Measurements from ENCODE around the gene MAGI2.

The MAGI2 gene

DNA sequence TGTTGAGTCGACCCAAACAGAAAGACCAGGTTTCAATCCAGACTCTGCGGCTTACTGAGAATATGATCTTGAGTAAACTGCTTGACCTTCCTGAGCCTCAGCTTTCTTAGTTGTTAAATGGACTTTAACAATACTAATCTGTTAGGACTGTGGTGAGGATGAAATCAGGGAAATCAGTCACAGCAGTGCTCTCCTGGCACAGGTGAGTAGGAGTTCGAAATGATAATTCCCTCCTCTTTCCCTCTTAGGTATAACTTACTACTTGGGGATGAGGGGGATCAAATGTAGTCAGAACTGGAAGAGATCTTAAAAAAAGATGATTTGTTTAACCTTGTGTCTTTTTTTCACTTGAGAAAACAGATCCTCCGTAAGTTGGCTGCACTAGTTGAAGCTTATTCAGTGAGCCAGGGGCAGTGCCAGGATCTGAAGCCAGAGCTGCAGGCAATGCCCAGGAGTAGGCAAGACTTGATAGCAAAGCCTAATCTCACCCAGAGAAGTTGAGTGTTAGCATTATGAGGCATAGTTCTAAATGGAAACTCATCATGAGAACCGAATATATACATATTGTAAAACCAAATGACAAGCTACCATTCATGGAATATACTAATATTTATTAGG, 1.8 kb upstream of the MAGI2 start:
- no peaks in the 10 kb centered on the region for H3K9me3 ChIP-seq
- peaks cover 4 to 38% of the 10 kb centered on the region in 2 experiments for H3K4me1 ChIP-seq (ENCODE audit: control insufficient read depth in 1 of 2, insufficient read depth in 1 of 2, low read depth in 1 of 2, low read length in 1 of 2)
- no peak overlapping the region for H3K27ac ChIP-seq
- no peaks in the 10 kb centered on the region for H3K36me3 ChIP-seq
- no peak overlapping the region for H3K4me3 ChIP-seq (ENCODE audit: low read depth in 1 of 2, low read length in 1 of 2)
- peaks cover 68% of the 10 kb centered on the region for H3K27me3 ChIP-seq
- TF ChIP-seq, protein P1, sequence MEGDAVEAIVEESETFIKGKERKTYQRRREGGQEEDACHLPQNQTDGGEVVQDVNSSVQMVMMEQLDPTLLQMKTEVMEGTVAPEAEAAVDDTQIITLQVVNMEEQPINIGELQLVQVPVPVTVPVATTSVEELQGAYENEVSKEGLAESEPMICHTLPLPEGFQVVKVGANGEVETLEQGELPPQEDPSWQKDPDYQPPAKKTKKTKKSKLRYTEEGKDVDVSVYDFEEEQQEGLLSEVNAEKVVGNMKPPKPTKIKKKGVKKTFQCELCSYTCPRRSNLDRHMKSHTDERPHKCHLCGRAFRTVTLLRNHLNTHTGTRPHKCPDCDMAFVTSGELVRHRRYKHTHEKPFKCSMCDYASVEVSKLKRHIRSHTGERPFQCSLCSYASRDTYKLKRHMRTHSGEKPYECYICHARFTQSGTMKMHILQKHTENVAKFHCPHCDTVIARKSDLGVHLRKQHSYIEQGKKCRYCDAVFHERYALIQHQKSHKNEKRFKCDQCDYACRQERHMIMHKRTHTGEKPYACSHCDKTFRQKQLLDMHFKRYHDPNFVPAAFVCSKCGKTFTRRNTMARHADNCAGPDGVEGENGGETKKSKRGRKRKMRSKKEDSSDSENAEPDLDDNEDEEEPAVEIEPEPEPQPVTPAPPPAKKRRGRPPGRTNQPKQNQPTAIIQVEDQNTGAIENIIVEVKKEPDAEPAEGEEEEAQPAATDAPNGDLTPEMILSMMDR (IDR thresholded peaks at IDR 0.05): no peak

DNA sequence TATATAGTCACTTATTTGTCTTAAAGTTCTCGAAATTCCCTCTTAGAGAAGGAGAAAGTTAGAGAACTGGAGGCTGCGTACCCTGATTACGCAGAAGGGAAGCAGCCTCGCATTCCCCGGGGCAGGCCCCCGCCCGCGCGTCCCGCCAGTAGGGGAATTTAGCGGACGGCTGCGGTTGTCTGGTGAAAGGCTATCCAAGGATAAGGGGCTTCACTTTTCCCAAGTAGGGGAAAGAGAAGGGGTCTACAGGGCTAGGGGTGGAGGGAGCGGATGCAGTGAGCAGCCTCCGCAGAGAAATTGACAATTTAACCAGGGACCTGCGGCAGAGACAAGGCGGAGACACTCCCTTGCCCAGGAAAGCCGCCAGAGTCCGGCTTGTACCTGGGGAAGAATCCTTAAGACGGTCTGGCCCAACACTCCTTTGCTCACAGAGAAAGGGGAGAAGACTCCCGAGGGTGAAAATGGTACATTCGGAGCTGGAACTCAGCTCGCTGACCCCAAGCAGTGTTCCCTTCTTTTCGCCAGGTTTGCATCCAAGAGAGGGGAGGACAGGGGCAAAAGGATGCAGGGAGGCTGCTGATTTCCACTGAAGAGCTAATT, 994 bp upstream of the MAGI2 start:
- TF ChIP-seq, protein P1 (IDR thresholded peaks at IDR 0.05): no peak

DNA sequence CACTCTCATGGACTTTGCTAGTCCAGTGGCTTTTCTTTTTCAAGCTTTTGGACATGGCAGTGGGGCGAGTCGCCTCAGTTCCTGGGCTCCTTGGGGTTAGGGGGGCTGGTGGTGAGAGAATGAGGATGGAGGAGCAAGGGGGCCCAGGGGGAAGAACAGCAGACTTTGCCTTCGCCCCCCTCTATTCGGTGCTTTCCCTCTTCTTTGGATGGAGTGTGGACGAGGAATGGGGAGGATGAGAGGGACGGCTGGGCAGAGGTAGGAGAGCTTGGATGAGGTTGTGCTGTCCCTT, 255 bp downstream of the MAGI2 start:
- peak overlapping the region in 1 of 2 experiments; percentile 42 for H3K4me3 ChIP-seq (ENCODE audit: low read depth in 1 of 2, low read length in 1 of 2)
- H3K36me3 ChIP-seq: no peaks in the 10 kb centered on the region
- TF ChIP-seq, protein P1 (IDR thresholded peaks at IDR 0.05): no peak
- H3K27ac ChIP-seq: no peak overlapping the region
- H3K9me3 ChIP-seq: no peaks in the 10 kb centered on the region
- peaks cover 4 to 27% of the 10 kb centered on the region in 2 experiments for H3K4me1 ChIP-seq (ENCODE audit: control insufficient read depth in 1 of 2, insufficient read depth in 1 of 2, low read depth in 1 of 2, low read length in 1 of 2)
- H3K27me3 ChIP-seq: peaks cover 73% of the 10 kb centered on the region

More for the DNA sequence above, 994 bp upstream of the MAGI2 start:
- Histone ChIP-seq H3K27me3 (peaks cover 73% of the 10 kb centered on the region), H3K4me3 (ENCODE audit: low read depth in 1 of 2, low read length in 1 of 2) (peak overlapping the region in 1 of 2 experiments; percentile 42), H3K27ac (no peak overlapping the region), H3K9me3 (no peaks in the 10 kb centered on the region), H3K4me1 (ENCODE audit: control insufficient read depth in 1 of 2, insufficient read depth in 1 of 2, low read depth in 1 of 2, low read length in 1 of 2) (peaks cover 4 to 29% of the 10 kb centered on the region in 2 experiments), H3K36me3 (no peaks in the 10 kb centered on the region)

DNA sequence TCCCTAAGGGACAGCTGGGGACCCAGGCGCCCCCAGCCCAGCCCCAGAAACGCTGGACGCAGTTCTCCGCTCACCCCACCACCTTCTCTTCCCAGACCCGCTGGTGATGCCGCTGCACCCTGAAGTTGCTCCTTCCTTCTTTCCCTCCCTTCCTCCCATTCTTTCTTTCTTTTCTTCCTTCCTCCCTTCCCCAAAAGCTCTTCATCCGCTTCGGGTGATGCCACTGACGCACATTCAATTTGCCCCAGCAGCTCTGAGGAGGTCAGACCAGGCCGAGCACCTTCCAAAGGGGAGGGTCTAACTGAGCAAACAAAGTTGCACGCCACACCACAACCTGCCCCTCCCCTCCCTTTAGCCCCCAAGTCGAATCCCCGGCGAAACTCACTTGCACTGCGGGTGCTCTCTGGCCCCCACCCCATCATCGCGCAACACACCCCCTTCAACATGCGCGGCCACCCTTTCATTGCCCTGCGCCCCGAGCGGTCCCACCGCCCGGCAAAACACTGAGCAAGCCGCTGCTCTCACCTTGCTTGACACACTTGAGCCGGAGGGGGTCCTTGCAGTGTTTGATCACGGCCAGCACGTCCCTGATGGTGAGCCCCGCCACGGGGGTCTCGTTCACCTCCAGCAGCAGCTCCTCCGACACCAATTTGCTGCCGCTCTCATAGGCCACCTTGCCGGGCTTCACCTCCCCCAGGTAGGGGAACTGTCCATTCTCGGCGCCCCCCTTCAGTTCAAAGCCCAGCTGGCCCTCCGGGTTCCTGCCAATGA, 787 bp downstream of the MAGI2 start:
- Histone ChIP-seq H3K4me3 (ENCODE audit: low read depth in 1 of 2, low read length in 1 of 2) (peak overlapping the region in 1 of 2 experiments; percentile 42), H3K9me3 (no peaks in the 10 kb centered on the region), H3K27me3 (peaks cover 73% of the 10 kb centered on the region), H3K36me3 (no peaks in the 10 kb centered on the region), H3K4me1 (ENCODE audit: control insufficient read depth in 1 of 2, insufficient read depth in 1 of 2, low read depth in 1 of 2, low read length in 1 of 2) (peaks cover 4 to 27% of the 10 kb centered on the region in 2 experiments), H3K27ac (no peak overlapping the region)
- TF ChIP-seq, protein P1 (IDR thresholded peaks at IDR 0.05): no peak

DNA sequence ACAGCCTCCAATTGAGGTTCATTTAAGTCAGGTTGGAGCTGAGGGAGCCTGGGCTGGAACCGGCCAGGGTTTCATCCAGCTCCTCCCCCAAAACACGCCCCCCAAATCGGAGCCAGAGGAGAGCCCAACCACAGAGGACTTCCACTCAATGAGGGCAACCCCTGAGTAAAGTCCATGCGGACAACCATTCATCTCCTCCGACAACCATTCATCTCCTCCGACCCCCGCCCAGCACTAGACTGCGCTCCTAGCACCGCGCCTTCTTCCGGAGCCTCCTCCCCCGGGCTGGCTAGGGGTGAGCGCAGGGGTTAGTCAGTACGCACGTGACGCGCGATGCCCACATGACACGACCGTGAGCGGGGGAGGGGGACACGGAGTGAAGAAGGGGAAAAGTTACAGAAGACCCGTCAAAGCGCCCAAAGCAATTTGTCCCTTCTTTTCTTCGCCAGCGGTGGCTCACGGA, 1.4 kb downstream of the MAGI2 start:
- peaks cover 73% of the 10 kb centered on the region for H3K27me3 ChIP-seq
- TF ChIP-seq, protein P1 (IDR thresholded peaks at IDR 0.05): no peak
- H3K4me3 ChIP-seq (ENCODE audit: low read depth in 1 of 2, low read length in 1 of 2): peak overlapping the region in 1 of 2 experiments; percentile 42
- no peak overlapping the region for H3K27ac ChIP-seq
- H3K4me1 ChIP-seq (ENCODE audit: control insufficient read depth in 1 of 2, insufficient read depth in 1 of 2, low read depth in 1 of 2, low read length in 1 of 2): peaks cover 4 to 27% of the 10 kb centered on the region in 2 experiments
- H3K36me3 ChIP-seq: no peaks in the 10 kb centered on the region
- H3K9me3 ChIP-seq: no peaks in the 10 kb centered on the region

All from neutrophil (primary cell).